Retina (tissue), 1 donor: Measurements from ENCODE around the gene ANKRD49.

ENCODE experiments used
- DNase-seq: peaks from one replicate; pipeline ENCODE4 v3.0.0-alpha.2; 2016

The ANKRD49 gene

GRCh38 chr11:94545264-94546161, 51.7 kb downstream of the ANKRD49 start:
- DNase-seq, result no peak

GRCh38 chr11:94546162-94546470, 52.3 kb downstream of the ANKRD49 start:
- peak; percentile 7 for DNase-seq

DNA sequence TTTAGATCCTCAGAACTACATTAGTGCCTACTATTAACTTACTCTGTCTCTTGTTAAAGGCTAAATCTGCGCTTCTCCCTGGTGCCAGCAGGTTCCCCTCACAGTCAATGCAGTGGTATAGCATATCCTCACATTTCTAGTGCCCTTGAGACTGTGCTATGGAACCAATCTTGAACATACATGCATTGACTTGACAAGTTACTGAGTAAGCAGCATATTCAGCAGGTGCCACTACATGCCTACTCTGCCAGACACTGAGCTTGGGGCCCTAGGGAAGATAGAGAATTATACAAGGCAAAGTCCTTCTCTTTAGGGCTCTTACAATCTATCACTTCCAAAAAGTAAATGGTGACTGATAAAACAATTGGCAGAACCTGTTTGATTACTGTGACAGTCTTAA, 53.1 kb downstream of the ANKRD49 start:
- DNase-seq, result peak; percentile 36

DNA sequence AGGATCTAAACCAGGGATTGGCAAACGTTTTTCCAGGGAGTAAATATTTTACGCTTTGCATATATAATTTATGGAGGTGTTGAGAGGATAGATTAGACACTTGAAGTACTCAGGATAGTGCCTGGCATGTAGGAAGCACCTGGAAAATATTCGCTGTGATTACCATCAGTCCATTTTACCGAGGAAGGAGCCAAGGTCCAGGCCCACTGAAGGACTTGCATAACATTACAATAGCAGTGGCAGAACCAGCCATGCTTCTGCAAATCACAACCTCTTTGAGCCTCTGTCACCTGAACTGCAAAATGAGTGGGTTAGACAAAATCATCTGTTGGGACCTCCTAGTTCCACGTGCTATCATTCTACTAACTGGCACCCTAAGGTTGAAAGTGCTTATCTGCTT, 55.4 kb downstream of the ANKRD49 start:
- DNase-seq, result no peak
